GM19467 (cell line): ENCODE measurements around the gene USP32.
"Not testable (repeated sequence)": the region's sequence is repeated elsewhere in the genome, so short reads cannot be mapped to it uniquely, and the experiment has no call there.

Source experiments
- ATAC-seq: cut with Tn5 transposase; IDR thresholded peaks from one replicate; pipeline ENCODE4 v1.9.1; 2021; ENCODE audit warnings: mild to moderate bottlenecking, moderate library complexity; ENCODE audit not compliant: unreplicated experiment

The USP32 gene

GRCh38 chr17:60342492-60342891 is 49.4 kb downstream of the USP32 start:
- not testable (repeated sequence) for ATAC-seq

GRCh38 chr17:60335289-60335688 is 56.6 kb downstream of the USP32 start:
- ATAC-seq: no peak

- no peak for ATAC-seq
These were observed 58.3 kb downstream of the USP32 start for GRCh38 chr17:60333628-60334031.

GRCh38 chr17:60333072-60333471 is 58.9 kb downstream of the USP32 start:
- not testable (repeated sequence) for ATAC-seq

- no peak for ATAC-seq
These were observed 59.4 kb downstream of the USP32 start for GRCh38 chr17:60332574-60332973.

GRCh38 chr17:60330731-60331130 is 61.2 kb downstream of the USP32 start:
- ATAC-seq: no peak

- ATAC-seq: no peak
These were observed 63.3 kb downstream of the USP32 start for GRCh38 chr17:60328679-60329078.

GRCh38 chr17:60327901-60328273 is 64.0 kb downstream of the USP32 start:
- ATAC-seq: no peak

GRCh38 chr17:60327134-60327900 is 64.6 kb downstream of the USP32 start:
- ATAC-seq: no peak

GRCh38 chr17:60326702-60327101 is 65.2 kb downstream of the USP32 start:
- no peak for ATAC-seq

- no peak for ATAC-seq
These were observed 66.0 kb downstream of the USP32 start for GRCh38 chr17:60325730-60326524.

- no peak for ATAC-seq
These were observed 68.2 kb downstream of the USP32 start for GRCh38 chr17:60323754-60324153.

GRCh38 chr17:60322056-60322387 is 69.9 kb downstream of the USP32 start:
- no peak for ATAC-seq

GRCh38 chr17:60321336-60322055 is 70.4 kb downstream of the USP32 start:
- ATAC-seq: no peak

GRCh38 chr17:60318830-60319229 is 73.1 kb downstream of the USP32 start:
- no peak for ATAC-seq

- no peak for ATAC-seq
These were observed 73.6 kb downstream of the USP32 start for GRCh38 chr17:60318326-60318725.

GRCh38 chr17:60315650-60316049 is 76.3 kb downstream of the USP32 start:
- no peak for ATAC-seq

GRCh38 chr17:60314900-60315299 is 77.0 kb downstream of the USP32 start:
- not testable (repeated sequence) for ATAC-seq

GRCh38 chr17:60314423-60314822 is 77.5 kb downstream of the USP32 start:
- no peak for ATAC-seq

GRCh38 chr17:60311936-60312335 is 80.0 kb downstream of the USP32 start:
- no peak for ATAC-seq

GRCh38 chr17:60311186-60311585 is 80.7 kb downstream of the USP32 start:
- ATAC-seq: no peak

- no peak for ATAC-seq
These were observed 86.8 kb downstream of the USP32 start for GRCh38 chr17:60305141-60305540.
